GM19239 (cell line): ENCODE data around the gene LYPD5.
"Not testable (repeated sequence)": the region's sequence is repeated elsewhere in the genome, so short reads cannot be mapped to it uniquely, and the experiment has no call there.

Experiments
- DNase-seq: peaks from one replicate; pipeline ENCODE4 v3.0.0; 2011; ENCODE audit warnings: low spot score; ENCODE audit not compliant: insufficient read length
- FAIRE-seq: peaks from 2 replicates; lab custom pipeline; 2011; peaks lifted over from hg19 to GRCh38; lab: Jason Lieb, UNC

The LYPD5 gene

GRCh38 chr19:43780706-43781525 is 21.3 kb downstream of the LYPD5 start, which contains the start of gene KCNN4:
Gene KCNN4 (minus strand): TSS chr19:43780973. CDS start chr19:43780861, 112 bp downstream.
- DNase-seq (peak; percentile 56), FAIRE-seq (peak; percentile 68)

- peak; percentile 80 for FAIRE-seq
- DNase-seq: peak; percentile 53
These were observed 22.4 kb downstream of the LYPD5 start for GRCh38 chr19:43779820-43780219.

DNA sequence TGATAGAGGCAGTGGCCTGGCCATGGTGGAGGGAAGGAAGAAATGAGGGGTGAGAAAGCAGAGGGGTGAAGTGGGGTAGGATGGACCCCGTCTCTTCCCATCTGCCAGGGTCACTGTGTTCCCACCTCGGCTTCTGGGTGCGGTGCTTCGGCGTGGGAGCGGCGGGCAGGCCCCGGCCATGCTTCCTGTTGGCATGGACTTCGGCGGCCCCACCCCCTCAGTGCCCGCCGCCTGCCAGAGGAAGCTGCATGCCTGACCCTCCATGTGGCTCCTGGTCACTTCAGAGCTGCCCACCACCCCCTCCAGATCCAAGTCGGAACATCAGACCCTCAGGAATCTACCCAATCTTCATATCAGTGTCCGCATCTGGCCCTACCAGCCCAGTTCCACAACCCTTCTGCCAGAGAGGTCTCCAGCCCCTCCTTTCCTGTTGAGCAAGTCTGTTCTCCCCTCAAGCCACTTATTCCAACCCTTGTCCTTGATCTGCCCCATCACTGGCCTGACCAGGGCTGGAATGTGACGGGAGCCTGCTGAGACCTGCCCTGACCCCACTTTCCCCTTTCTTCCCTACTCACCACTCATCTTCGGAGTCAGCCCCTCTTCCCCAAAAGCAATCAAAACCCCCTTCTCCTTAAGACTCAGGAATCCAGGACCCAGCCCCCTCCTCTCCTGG is 23.0 kb downstream of the LYPD5 start:
- FAIRE-seq (no peak), DNase-seq (no peak)

- no peak for DNase-seq
- no peak for FAIRE-seq
These were observed 23.6 kb downstream of the LYPD5 start for GRCh38 chr19:43778651-43779050.

GRCh38 chr19:43777163-43777695 is 25.0 kb downstream of the LYPD5 start:
- FAIRE-seq (no peak), DNase-seq (peak; percentile 53)

DNA sequence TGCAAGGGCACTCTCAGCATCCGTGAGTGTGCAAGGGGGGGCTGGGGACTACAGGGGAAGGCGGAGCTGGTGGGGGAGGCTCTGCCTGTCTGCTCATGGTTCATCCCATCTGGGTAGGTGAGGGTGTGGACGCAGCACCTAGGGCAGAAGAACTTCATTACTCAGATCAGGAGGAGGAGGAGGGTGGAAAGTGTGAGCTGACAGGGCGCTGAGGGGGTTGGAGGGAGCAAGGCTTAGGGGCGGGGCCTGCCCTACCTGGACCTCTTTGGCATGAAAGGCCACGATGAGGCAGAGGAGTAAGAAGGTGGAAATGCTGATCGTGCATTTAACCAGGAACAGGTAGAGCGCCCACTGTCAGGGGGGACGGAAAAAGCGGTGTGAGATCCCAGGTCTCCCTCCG is 26.0 kb downstream of the LYPD5 start:
- FAIRE-seq: no peak
- peak; percentile 62 for DNase-seq

DNA sequence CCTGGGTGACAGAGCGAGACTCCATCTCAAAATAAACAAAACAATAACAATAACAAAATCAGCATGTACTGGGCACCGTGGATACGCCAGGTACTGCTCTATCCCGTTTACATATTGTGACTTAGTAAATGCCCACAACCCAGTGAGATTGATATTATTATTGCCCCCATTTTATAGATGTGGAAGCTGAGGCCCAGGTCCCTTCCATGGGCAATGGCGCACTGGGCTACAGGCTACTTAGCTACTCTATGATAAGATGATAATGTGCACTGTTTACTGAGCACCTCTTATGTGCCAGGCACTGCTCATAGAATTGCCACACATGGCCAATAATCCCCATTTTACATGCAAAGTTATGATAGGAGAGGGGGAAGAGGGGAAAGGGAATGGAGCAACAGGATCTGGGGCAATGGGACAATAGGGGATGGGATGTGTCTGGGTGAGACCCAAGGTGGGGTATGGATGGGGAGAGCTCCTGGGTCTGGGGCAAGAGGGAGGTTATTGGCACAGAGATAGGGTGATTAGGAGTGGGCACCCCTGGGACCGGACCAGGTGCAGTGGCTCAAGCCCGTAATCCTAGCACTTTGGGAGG is 26.9 kb downstream of the LYPD5 start:
- no peak for FAIRE-seq
- DNase-seq: no peak

DNA sequence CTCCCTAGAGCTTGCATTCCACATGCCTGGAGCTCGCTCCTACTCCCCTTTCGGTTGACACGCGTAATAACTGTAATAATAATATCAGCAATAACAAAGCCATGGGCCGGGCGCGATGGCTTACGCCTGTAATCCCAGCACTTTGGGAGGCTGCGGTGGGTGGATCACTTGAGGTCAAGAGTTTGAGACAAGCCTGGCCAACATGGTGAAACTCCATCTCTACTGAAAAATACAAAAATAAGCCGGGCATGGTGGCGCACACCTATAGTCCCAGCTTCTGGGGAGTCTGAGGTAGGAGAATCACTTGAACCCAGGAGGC is 27.3 kb downstream of the LYPD5 start:
- FAIRE-seq: not testable (repeated sequence)

DNA sequence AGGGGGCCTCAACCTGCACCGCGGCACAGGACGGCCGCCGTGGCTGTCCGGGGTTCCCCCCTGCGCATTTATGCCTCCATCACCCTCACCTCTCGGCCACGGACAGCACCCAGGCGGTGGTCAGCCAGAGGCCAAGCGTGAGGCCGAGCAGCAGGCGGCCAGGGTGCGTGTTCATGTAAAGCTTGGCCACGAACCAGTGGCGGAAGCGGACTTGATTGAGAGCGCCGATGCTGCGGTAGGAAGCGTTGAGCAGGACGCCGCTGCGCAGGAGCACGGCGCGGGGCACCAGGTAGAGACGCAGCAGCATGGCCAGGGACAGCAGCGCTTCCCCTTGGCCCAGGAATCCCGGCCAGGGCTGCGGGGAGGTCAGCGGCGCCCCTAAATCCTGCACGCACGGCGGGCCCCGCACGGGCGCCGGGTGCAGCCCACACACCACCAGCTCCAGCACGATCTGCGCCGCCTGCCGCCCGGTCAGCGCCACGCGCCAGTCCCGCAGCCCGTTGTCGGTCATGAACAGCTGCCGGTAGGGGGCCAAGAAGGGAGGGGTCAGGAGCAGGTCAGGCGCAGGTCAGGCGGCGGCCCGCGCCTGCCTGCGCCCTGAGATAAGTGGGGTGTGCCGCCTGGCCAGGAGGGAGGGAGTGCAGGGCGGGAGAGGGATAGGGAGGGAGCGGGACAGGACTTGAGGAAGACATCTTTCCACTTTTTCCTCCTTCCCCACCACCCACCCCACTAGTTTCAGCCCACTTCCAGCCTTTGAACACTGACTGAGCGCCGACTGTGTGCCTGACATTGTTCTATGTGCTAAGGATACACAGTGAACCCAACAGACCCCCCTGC is 27.9 kb downstream of the LYPD5 start:
- DNase-seq (no peak), FAIRE-seq (no peak)

More for the DNA sequence above, 27.3 kb downstream of the LYPD5 start:
- DNase-seq: not testable (repeated sequence)

DNA sequence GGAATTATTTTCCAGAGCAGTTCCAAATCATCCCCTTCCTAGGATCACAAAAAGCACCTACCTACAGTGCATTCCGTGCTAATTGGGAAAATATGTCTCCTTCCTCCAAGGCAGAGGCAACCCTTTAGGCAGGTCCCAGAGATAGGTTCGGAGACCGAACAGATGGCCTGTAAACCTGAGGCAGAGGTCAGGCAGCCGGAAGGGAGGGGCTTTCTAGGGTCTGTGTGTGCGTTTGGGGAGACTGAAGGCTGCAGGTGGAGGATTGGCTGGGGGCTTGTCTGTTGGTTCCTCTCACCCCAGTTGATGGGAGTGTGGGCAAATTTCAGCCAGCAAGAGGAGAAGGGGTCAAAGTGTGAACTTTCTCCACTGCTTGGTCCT is 28.5 kb downstream of the LYPD5 start:
- DNase-seq (no peak), FAIRE-seq (no peak)

DNA sequence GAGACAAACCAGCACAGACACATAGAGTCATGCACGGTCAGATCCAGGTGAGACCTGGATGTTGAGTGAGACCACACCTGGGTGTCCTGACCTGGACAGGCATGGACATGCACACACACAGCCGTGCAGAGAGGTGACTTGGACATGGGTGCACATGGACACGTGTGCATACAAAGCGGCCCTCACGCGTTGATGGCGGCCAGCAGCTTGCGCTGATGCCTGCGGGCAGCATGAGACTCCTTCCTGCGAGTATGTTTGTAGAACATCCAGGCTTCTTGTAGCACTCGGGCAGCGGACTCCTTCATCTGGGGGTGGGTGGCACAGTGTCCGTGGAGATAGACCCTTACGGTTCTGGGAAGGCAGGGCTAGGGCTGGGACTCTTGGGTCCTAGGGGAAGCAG is 33.0 kb downstream of the LYPD5 start:
- no peak for DNase-seq
- no peak for FAIRE-seq

GRCh38 chr19:43768273-43769050 is 33.8 kb downstream of the LYPD5 start:
- FAIRE-seq (no peak), DNase-seq (no peak)

- DNase-seq (no peak), FAIRE-seq (no peak)
These were observed 34.4 kb downstream of the LYPD5 start for GRCh38 chr19:43767818-43768217.

- DNase-seq (no peak), FAIRE-seq (no peak)
These were observed 34.9 kb downstream of the LYPD5 start for GRCh38 chr19:43767316-43767715.

DNA sequence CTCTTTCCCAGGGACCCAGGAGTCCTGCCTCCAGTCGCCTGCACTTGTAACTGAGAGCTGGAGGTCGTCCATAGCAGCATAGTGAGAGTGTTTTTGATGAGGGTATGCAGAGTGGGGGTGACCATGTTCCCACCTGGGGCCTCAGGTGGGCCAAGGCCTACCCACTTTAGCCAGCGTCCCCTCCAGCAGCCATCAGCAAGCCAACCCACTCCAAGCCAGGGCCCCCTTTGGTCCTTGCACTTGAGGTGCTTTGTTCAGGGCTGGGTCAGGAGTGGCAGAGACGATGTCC is 35.5 kb downstream of the LYPD5 start:
- FAIRE-seq: no peak
- DNase-seq: no peak

DNA sequence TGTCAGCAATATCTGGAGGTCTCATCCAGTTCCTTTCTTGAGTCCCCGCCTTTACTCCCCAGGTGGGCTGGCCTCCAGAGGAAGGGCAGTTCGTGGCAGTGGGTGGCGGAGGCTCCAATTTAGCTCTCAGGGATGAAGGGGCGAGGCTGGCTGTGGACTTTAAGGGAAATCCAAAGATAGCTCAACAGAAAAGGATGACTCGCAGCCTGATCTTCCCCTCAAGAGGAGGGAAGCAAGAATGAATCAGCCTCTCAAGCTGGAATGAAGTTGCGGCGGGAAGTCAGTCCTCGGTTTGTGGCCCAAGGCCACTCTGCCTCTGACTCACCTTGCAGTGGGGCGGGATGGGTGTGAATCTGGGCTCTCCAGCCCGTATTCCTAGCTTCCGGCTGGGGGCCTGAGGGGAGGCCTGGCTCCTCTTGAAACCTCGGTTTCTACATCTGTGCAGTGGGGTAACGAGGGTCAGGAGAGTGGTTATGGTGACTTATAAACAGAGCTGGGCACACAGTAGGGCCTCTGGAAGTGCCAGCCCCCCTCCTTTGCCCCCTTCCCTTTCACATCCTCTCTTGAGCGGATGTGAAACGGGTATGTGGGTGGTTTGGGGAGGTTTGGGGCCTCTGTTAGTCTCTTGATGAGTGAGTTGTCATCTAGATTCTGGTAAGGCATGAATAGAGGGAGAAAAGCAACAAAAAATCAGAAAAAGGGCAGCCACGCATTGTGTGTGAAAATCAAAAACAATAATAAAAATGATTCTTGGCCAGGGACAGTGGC is 37.0 kb downstream of the LYPD5 start:
- peak; percentile 100 for FAIRE-seq
- peak; percentile 54 for DNase-seq

GRCh38 chr19:43764684-43765083 is 37.6 kb downstream of the LYPD5 start:
- FAIRE-seq, DNase-seq: not testable (repeated sequence)

DNA sequence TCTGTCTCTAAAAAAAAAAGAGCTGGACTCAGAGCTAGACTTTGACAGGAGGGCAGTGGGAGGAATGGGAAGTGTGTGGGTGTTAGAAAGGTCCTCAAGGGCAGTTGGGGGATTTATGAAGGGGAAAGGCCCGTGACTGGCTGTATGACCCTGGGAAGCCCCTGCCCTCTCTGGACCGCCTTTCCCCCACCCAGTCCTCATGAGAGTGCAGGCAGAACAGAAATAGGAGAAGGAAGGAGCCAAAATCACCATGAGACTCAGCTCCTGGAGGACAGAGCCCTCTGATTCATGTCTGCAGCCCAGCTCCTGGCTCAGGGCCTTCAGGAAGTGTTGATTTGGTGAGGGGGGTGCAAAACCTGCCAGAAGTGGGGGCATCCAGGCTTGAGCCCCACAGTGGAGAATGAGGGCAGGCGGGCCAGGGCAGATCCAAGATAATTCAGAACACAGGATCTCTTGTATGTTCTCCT is 38.7 kb downstream of the LYPD5 start:
- FAIRE-seq (peak; percentile 83), DNase-seq (no peak)

DNA sequence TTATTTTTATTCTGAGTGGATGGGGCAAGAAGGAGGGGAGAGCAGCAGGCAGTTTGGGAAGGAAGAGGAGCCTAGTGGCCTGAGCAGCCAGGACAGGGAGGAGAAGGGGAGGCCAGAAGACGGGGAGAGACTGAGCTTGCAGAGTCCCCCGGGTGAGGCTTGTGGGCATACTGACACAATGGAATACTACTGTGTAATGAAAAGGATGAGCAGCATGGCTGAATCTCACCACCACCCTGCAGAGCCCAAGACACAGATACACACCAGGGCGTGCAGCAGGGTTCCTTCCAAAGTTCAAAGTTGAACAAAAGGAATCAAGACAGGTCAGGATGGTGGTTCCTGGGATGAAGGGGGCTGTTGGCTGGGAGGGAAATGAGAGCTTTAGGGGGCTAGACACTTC is 39.4 kb downstream of the LYPD5 start:
- FAIRE-seq (no peak), DNase-seq (no peak)
